ENCODE data around the gene USP6NL.

DNA sequence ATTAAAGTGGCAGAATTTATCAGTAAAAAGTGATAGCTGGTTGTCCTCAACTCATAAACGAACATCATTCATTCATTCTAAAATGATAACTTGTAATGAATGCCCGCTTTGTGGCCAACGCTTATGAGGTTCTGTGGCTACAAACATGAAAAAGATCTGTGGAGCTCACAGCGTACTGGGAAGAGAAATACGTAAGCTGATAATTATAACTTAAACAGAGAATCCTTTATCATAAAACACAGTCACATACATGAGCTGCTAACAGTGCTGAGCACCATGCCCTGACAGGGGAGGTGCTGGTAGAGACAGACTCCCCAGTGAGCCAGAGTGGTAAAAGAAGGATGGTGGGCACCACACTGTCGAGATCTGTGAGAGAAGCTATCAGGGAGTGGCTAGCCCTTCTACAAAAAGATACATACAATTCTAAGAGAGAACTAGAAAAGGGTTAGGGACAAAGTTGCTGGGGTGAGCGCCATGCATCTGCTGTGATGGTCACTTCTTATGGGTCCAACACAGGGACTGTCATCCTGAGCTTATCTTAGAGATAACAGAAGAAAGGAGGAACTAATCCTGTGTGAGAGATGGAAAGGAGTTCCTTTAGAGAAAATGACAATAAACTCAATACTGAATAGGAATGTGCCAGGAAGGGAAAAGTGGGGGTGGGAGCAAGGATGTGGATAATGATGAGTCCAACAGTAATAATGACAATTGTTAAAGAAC, 106.7 kb downstream of the USP6NL start:
- TF ChIP-seq, protein P1, sequence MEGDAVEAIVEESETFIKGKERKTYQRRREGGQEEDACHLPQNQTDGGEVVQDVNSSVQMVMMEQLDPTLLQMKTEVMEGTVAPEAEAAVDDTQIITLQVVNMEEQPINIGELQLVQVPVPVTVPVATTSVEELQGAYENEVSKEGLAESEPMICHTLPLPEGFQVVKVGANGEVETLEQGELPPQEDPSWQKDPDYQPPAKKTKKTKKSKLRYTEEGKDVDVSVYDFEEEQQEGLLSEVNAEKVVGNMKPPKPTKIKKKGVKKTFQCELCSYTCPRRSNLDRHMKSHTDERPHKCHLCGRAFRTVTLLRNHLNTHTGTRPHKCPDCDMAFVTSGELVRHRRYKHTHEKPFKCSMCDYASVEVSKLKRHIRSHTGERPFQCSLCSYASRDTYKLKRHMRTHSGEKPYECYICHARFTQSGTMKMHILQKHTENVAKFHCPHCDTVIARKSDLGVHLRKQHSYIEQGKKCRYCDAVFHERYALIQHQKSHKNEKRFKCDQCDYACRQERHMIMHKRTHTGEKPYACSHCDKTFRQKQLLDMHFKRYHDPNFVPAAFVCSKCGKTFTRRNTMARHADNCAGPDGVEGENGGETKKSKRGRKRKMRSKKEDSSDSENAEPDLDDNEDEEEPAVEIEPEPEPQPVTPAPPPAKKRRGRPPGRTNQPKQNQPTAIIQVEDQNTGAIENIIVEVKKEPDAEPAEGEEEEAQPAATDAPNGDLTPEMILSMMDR (IDR thresholded peaks at IDR 0.05; ENCODE audit: insufficient read depth, low read length), result no peak
- TF ChIP-seq POLR2AphosphoS5 (IDR thresholded peaks at IDR 0.05; ENCODE audit: low read depth), result no peak

Data from HL-60 (cell line).